Osteocyte (in vitro differentiated cells): Measurements from ENCODE around the gene MB21D2. TPM values are rescaled to one million over a fixed set of nuclear protein-coding genes. Genes with fewer than 3 reads are reported as not detected.
"Not testable (repeated sequence)": the region's sequence is repeated elsewhere in the genome, so short reads cannot be mapped to it uniquely, and the experiment has no call there.

Experiments
- DNase-seq: peaks from one replicate; pipeline ENCODE4 v3.0.0; 2021; ENCODE audit warnings: mixed read lengths; ENCODE audit not compliant: unreplicated experiment; ENCODE audit errors: extremely low spot score
- H3K27ac Mint-ChIP-seq: one replicate; pipeline ENCODE4 v1.8.0; 2021; ENCODE audit warnings: mild to moderate bottlenecking, mixed read lengths; ENCODE audit not compliant: unreplicated experiment
- H3K27me3 Mint-ChIP-seq: one replicate; pipeline ENCODE4 v1.8.0; 2021; ENCODE audit warnings: mixed read lengths; ENCODE audit not compliant: unreplicated experiment
- H3K36me3 Mint-ChIP-seq: one replicate; pipeline ENCODE4 v1.8.0; 2021; ENCODE audit warnings: mixed read lengths; ENCODE audit not compliant: unreplicated experiment
- H3K4me1 Mint-ChIP-seq: one replicate; pipeline ENCODE4 v1.8.0; 2021; ENCODE audit warnings: mixed read lengths; ENCODE audit not compliant: unreplicated experiment
- H3K4me3 Mint-ChIP-seq: one replicate; pipeline ENCODE4 v1.8.0; 2021; ENCODE audit warnings: mild to moderate bottlenecking, moderate library complexity, mixed read lengths; ENCODE audit not compliant: unreplicated experiment
- H3K9me3 Mint-ChIP-seq: one replicate; pipeline ENCODE4 v1.8.0; 2021; ENCODE audit warnings: mixed read lengths; ENCODE audit not compliant: unreplicated experiment
- long read RNA-seq: library from polyadenylated mRNA; unstranded; transcript quantifications from one replicate; pipeline ENCODE4 v2.0.0, GENCODE V29; 2021
- total RNA-seq: library from RNA; stranded (reverse); gene quantifications from 2 replicates; pipeline ENCODE4 v1.2.1, GENCODE V29; 2021
- TF ChIP-seq, protein P1 (sequence below): fragments of 200-600 bp; sonication (generic); IDR thresholded peaks from 2 replicates; pipeline ENCODE4 v1.5.0; 2021; ENCODE audit warnings: antibody characterized with exemption, mild to moderate bottlenecking, moderate library complexity

Gene MB21D2
- total RNA-seq = 5.3 and 5.5 TPM in 2 replicates
- long read RNA-seq, transcript MB21D2-201 (2 exons, 3,368 nt) = major isoform, 54 of 61 reads
- long read RNA-seq, partial matches to known transcripts = 0 of 61 reads
- long read RNA-seq, other reads (novel, unspliced or antisense) = 7 of 61 reads

DNA sequence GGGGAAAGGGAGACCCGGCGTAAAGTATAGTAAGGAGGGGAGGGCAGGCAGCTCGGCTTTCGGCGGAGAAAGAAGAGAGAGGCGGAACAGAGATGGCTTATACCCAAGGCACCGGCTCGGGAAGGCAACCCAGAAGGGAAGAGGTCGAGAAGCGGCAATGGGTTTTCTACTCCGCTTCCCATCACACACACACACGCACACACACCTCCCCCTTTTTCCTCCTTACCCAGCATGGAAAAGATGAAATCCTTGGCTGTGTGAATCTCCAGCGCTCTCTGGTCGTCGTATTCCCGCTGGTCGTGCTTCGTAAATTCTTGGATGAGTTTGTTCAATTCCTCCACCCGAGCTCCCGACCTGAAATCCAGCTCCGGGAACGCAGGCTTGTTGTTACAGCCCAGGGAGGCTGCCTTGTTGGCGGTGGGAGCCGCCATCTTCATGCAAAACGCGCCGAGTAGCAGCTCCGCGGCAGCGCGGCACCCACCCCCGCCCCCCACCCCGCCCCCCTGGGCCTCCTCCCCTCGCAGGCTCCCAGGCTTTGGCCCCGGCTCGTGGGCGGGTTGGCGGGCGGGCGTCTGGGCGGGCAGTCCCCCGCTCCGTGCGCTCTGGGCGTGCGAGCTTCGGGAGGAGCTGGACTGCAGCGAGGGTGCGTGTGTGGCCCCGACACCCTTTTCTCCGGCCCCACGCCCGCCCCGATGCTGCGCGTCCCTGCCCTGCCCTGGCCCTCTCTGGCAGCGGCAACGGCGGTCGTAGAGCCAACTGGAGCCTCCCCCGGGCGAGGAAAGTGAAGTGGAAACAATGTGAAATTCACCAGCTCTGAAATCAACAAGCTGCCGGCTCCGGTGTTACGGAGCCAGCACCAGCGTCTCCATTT is at the start of gene MB21D2:
TSS of gene MB21D2 (minus strand) at position 453 of the 871 bp plus-strand sequence. CDS start at position 437, 16 bp downstream.
- H3K9me3 Mint-ChIP-seq = no peaks in the 10 kb centered on the region
- DNase-seq = peak; percentile 91
- H3K27ac Mint-ChIP-seq = peak within 1 kb of the TSS; percentile 98
- TF ChIP-seq, protein P1, sequence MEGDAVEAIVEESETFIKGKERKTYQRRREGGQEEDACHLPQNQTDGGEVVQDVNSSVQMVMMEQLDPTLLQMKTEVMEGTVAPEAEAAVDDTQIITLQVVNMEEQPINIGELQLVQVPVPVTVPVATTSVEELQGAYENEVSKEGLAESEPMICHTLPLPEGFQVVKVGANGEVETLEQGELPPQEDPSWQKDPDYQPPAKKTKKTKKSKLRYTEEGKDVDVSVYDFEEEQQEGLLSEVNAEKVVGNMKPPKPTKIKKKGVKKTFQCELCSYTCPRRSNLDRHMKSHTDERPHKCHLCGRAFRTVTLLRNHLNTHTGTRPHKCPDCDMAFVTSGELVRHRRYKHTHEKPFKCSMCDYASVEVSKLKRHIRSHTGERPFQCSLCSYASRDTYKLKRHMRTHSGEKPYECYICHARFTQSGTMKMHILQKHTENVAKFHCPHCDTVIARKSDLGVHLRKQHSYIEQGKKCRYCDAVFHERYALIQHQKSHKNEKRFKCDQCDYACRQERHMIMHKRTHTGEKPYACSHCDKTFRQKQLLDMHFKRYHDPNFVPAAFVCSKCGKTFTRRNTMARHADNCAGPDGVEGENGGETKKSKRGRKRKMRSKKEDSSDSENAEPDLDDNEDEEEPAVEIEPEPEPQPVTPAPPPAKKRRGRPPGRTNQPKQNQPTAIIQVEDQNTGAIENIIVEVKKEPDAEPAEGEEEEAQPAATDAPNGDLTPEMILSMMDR = no peak
- peaks cover 20% of the 10 kb centered on the region for H3K4me1 Mint-ChIP-seq
- H3K4me3 Mint-ChIP-seq = peak within 1 kb of the TSS; percentile 99
- no peaks in the 10 kb centered on the region for H3K27me3 Mint-ChIP-seq
- no peaks in the 10 kb centered on the region for H3K36me3 Mint-ChIP-seq

DNA sequence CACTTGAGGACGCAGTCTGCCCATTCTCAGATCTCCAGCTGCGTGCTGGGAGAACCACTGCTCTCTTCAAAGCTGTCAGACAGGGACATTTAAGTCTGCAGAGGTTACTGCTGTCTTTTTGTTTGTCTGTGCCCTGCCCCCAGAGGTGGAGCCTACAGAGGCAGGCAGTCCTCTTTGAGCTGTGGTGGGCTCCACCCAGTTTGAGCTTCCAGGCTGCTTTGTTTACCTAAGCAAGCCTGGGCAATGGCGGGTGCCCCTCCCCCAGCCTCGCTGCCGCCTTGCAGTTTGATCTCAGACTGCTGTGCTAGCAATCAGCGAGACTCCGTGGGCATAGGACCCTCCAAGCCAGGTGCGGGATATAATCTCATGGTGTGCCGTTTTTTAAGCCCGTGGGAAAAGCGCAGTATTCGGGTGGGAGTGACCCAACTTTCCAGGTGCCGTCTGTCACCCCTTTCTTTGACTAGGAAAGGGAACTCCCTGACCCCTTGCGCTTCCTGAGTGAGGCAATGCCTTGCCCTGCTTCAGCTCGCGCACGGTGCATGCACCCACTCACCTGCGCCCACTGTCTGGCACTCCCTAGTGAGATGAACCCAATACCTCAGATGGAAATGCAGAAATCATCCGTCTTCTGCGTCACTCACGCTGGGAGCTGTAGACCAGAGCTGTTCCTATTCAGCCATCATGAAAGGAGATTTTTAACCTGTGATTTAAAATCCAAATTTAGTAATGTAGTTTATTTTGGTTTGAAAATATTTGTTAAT is 47.5 kb upstream of the MB21D2 start:
- not testable (repeated sequence) for H3K36me3 Mint-ChIP-seq, DNase-seq, H3K4me1 Mint-ChIP-seq, H3K4me3 Mint-ChIP-seq, H3K27me3 Mint-ChIP-seq, H3K27ac Mint-ChIP-seq, H3K9me3 Mint-ChIP-seq

DNA sequence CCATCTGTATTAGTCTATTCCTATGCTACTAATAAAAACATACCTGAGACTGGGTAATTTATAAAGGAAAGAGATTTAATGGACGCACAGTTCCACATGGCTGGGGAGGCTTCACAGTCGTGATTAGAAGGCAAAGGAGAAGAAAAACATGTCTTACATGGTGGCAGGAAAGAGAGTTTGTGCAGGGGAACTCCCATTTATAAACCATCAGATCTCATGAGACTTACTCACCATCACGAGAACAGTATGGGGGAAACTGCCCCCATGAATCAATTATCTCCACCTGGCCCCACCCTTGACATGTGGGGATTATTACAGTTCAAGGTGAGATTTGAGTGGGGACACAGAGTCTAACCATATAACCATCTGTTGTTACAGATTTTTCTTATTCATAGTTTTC is 42.1 kb upstream of the MB21D2 start:
- Mint-ChIP-seq H3K36me3 (no peaks in the 10 kb centered on the region), H3K9me3 (no peaks in the 10 kb centered on the region), H3K4me1 (no peaks in the 10 kb centered on the region), H3K27me3 (peaks cover 11% of the 10 kb centered on the region), H3K4me3 (no peak overlapping the region), H3K27ac (no peak overlapping the region)
- TF ChIP-seq, protein P1 = no peak
- DNase-seq = no peak

GRCh38 chr3:192958219-192958872 is 40.7 kb upstream of the MB21D2 start:
- Mint-ChIP-seq H3K36me3 (no peaks in the 10 kb centered on the region), H3K4me3 (no peak overlapping the region), H3K9me3 (no peaks in the 10 kb centered on the region), H3K27ac (no peak overlapping the region), H3K4me1 (no peaks in the 10 kb centered on the region), H3K27me3 (peaks cover 21% of the 10 kb centered on the region)
- DNase-seq = no peak
- TF ChIP-seq, protein P1 = no peak

DNA sequence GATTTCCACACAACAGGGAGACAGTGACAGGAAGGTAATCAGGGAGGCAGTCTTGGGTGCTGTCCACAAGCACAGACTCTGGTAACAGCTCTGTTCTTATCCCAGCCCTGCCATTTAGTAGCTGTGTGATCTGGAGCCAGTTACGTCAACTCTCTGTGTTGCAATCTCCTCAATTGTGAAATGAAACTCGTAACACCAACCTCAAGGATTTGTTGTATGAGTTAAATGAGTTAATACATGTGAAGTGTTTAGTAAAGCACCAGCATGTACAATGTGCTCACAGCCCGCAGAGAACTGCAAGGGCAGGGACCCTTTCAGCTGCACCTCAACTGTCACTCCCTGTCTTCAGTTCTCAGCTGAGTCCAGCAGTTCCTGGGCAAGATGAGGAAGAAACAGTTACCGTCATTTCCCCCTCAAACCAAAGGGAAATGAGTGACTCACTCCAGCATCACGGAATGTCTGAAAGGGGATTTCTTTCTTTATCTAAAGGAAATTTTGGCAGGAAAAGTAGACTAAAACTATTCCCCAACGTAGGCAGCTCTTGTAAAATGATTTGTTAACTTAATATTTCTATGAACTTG is 39.9 kb upstream of the MB21D2 start:
- no peaks in the 10 kb centered on the region for H3K4me1 Mint-ChIP-seq
- DNase-seq = no peak
- H3K27me3 Mint-ChIP-seq = peaks cover 21% of the 10 kb centered on the region
- no peaks in the 10 kb centered on the region for H3K9me3 Mint-ChIP-seq
- TF ChIP-seq, protein P1 = no peak
- H3K4me3 Mint-ChIP-seq = no peak overlapping the region
- no peak overlapping the region for H3K27ac Mint-ChIP-seq
- H3K36me3 Mint-ChIP-seq = no peaks in the 10 kb centered on the region
